Osteocyte (in vitro differentiated cells): Measurements from ENCODE around the gene GPD1. TPM values are rescaled to one million over a fixed set of nuclear protein-coding genes. Genes with fewer than 3 reads are reported as not detected.
A peak's percentile ranks its signal among the peaks of the same experiment; 100 is the strongest.

ENCODE experiments used
- DNase-seq: peaks from one replicate; pipeline ENCODE4 v3.0.0; 2021; ENCODE audit warnings: mixed read lengths; ENCODE audit not compliant: unreplicated experiment; ENCODE audit errors: extremely low spot score
- H3K27ac Mint-ChIP-seq: one replicate; pipeline ENCODE4 v1.8.0; 2021; ENCODE audit warnings: mild to moderate bottlenecking, mixed read lengths; ENCODE audit not compliant: unreplicated experiment
- H3K27me3 Mint-ChIP-seq: one replicate; pipeline ENCODE4 v1.8.0; 2021; ENCODE audit warnings: mixed read lengths; ENCODE audit not compliant: unreplicated experiment
- H3K36me3 Mint-ChIP-seq: one replicate; pipeline ENCODE4 v1.8.0; 2021; ENCODE audit warnings: mixed read lengths; ENCODE audit not compliant: unreplicated experiment
- H3K4me1 Mint-ChIP-seq: one replicate; pipeline ENCODE4 v1.8.0; 2021; ENCODE audit warnings: mixed read lengths; ENCODE audit not compliant: unreplicated experiment
- H3K4me3 Mint-ChIP-seq: one replicate; pipeline ENCODE4 v1.8.0; 2021; ENCODE audit warnings: mild to moderate bottlenecking, moderate library complexity, mixed read lengths; ENCODE audit not compliant: unreplicated experiment
- H3K9me3 Mint-ChIP-seq: one replicate; pipeline ENCODE4 v1.8.0; 2021; ENCODE audit warnings: mixed read lengths; ENCODE audit not compliant: unreplicated experiment
- total RNA-seq: library from RNA; stranded (reverse); gene quantifications from 2 replicates; pipeline ENCODE4 v1.2.1, GENCODE V29; 2021
- TF ChIP-seq, protein P1 (sequence below): fragments of 200-600 bp; sonication (generic); IDR thresholded peaks from 2 replicates; pipeline ENCODE4 v1.5.0; 2021; ENCODE audit warnings: antibody characterized with exemption, mild to moderate bottlenecking, moderate library complexity

GPD1 gene
- total RNA-seq, 1 donor from 2014 or later, result 0.43 TPM

DNA sequence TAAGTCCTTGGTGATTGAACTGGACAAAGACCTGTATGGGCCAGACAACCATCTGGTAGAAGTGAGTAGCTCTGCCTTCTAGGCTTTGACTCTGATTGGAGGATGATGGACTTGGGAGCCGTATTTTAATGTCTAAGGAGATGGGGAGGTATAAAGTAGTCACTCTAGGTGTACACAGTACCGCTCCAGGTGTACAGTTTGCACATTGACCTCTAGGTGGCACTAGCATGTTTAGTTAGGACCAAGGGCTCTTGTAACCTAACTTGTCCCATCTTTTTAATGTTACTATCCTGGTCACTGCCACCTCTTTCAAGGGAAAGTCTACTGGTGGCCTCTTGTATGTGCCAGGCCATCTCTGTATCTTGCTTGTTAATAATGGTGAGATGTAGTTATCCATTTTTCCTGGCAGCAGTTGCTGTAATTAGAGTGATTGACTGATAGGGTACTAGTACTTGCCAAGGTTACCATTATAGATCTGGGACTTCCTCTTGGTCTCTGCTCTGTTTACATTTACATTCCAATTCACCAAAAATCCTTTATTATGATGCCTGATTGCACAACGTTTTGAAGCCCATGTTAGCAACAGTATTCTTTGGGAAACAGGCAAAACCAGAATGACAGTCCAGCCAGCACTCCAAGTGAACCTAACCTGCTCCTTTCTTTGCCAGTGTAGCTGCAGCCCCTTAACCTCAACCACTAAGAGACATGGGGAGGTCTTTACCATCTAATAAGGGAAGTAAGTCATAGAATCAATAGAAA, 15.1 kb upstream of the GPD1 start:
- Mint-ChIP-seq H3K27ac (peak overlapping the region; percentile 5), H3K36me3 (peaks cover 31% of the 10 kb centered on the region), H3K4me1 (peaks cover 25% of the 10 kb centered on the region), H3K4me3 (no peak overlapping the region), H3K27me3 (no peaks in the 10 kb centered on the region), H3K9me3 (no peaks in the 10 kb centered on the region)
- TF ChIP-seq, protein P1, sequence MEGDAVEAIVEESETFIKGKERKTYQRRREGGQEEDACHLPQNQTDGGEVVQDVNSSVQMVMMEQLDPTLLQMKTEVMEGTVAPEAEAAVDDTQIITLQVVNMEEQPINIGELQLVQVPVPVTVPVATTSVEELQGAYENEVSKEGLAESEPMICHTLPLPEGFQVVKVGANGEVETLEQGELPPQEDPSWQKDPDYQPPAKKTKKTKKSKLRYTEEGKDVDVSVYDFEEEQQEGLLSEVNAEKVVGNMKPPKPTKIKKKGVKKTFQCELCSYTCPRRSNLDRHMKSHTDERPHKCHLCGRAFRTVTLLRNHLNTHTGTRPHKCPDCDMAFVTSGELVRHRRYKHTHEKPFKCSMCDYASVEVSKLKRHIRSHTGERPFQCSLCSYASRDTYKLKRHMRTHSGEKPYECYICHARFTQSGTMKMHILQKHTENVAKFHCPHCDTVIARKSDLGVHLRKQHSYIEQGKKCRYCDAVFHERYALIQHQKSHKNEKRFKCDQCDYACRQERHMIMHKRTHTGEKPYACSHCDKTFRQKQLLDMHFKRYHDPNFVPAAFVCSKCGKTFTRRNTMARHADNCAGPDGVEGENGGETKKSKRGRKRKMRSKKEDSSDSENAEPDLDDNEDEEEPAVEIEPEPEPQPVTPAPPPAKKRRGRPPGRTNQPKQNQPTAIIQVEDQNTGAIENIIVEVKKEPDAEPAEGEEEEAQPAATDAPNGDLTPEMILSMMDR, result peak; percentile 84
- no peak for DNase-seq

DNA sequence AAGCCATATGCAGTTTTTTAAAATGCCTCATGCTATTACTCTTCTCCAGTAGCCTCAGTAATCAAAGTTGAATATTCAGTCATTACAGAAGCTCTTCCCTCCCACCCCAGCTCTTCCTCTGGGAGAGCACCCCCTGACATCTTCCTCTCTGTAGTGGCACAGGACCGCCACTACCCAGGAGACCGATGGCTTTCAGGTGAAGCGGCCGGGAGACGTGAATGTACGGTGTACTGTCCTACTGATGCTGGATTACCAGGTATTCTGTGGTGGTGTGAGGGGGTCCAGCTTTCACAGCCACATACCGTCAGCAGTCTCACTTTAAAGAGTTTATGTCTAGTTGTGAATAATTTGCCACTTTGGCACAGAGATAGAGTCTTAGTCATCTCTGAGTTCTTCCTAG, 14.1 kb upstream of the GPD1 start:
- DNase-seq, result no peak
- Mint-ChIP-seq H3K4me3 (no peak overlapping the region), H3K36me3 (peaks cover 37% of the 10 kb centered on the region), H3K27me3 (no peaks in the 10 kb centered on the region), H3K27ac (no peak overlapping the region), H3K9me3 (no peaks in the 10 kb centered on the region), H3K4me1 (peaks cover 23% of the 10 kb centered on the region)
- TF ChIP-seq, protein P1, result no peak

DNA sequence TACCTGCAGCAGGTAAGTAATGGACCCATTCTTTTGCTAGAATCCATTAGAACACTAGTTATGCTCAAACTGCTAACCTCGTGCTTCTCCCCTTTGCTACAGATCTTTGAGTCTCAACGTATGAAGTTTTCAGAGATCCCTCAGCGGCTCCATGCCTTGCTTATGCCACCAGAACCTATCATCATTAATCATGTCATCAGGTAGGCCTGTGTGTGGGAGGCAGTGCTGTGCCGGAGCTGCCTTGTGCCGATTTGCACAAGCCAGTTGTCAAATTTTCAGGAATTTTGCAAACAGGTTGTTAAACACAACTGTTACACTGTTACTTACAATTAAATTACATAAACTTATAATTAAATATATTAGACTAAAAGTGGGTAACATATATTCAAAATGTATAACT, 13.4 kb upstream of the GPD1 start:
- H3K9me3 Mint-ChIP-seq, result no peaks in the 10 kb centered on the region
- peaks cover 21% of the 10 kb centered on the region for H3K4me1 Mint-ChIP-seq
- no peak overlapping the region for H3K4me3 Mint-ChIP-seq
- TF ChIP-seq, protein P1, result no peak
- no peak for DNase-seq
- peaks cover 42% of the 10 kb centered on the region for H3K36me3 Mint-ChIP-seq
- H3K27me3 Mint-ChIP-seq, result no peaks in the 10 kb centered on the region
- no peak overlapping the region for H3K27ac Mint-ChIP-seq

DNA sequence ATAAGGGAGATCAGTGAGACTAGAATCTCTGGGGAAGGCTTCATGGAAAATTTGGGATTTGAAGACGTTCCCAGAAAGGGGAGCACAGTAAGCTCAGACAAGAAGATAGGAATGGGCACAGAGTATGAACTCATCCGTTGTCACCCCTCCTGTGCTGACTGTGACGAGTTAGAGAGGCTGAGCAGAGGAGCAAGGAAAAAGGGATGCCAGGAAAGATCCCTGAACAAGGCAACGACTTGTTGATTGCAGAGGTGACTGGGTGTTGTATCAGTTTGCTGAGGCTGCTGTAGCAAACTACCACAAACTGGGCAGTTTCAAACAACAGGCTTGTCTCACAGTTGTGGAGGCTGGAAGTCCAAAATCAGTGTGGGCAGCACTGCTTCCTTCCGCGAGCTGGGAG, 5.9 kb upstream of the GPD1 start:
- TF ChIP-seq, protein P1, result no peak
- H3K9me3 Mint-ChIP-seq, result no peaks in the 10 kb centered on the region
- no peaks in the 10 kb centered on the region for H3K27me3 Mint-ChIP-seq
- no peak overlapping the region for H3K4me3 Mint-ChIP-seq
- peaks cover 55% of the 10 kb centered on the region for H3K36me3 Mint-ChIP-seq
- DNase-seq, result no peak
- H3K4me1 Mint-ChIP-seq, result peaks cover 13% of the 10 kb centered on the region
- peak overlapping the region; percentile 27 for H3K27ac Mint-ChIP-seq

DNA sequence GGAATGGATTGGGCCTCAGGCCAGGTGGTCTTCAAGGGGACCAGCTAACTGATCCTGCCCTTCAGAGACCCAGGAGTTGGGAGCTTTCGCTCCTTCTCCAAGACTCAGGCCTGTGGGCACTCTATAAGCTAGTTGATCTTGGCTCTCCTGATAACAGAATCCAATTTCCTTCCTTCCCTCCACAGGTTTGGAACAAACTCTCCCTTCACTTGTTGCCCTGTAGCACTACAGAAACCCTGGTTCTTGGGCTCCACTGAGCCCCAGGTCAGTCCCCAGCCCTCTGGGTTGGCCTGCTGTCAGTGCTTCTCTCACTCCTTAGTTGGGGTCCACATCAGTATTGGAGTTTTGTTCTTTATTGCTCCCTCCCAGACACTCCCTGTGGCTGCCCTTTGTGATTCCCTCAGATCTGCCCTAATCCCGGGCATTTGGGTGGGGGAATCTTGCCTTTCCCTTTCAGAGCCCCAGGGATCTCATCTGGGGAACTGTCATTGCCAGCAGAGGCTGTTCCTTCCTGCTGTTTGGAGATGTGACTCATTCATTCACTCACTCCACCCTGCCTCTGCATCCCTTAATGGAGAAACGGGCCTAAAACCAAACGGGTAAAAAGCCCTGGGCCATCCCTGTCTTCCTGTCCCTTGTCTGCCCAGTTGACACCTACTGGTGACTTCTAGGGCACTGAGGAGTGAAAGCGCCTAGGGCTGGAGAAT, 4.4 kb upstream of the GPD1 start:
- DNase-seq, result no peak
- Mint-ChIP-seq H3K27ac (peak overlapping the region; percentile 63), H3K4me1 (peaks cover 13% of the 10 kb centered on the region), H3K4me3 (no peak overlapping the region), H3K27me3 (no peaks in the 10 kb centered on the region), H3K9me3 (no peaks in the 10 kb centered on the region), H3K36me3 (peaks cover 48% of the 10 kb centered on the region)
- TF ChIP-seq, protein P1, result no peak
